ENCODE results near the gene FAXDC2. TPM values are rescaled to one million over a fixed set of nuclear protein-coding genes. Genes with fewer than 3 reads are reported as not detected.

FAXDC2 gene
- total and polyA plus RNA-seq, 10 of the 15 experiments (the other 5 are each of a cell fraction or from before 2014, with no cell fraction given), result 0.13 to 1.8 (median 0.35) TPM

DNA sequence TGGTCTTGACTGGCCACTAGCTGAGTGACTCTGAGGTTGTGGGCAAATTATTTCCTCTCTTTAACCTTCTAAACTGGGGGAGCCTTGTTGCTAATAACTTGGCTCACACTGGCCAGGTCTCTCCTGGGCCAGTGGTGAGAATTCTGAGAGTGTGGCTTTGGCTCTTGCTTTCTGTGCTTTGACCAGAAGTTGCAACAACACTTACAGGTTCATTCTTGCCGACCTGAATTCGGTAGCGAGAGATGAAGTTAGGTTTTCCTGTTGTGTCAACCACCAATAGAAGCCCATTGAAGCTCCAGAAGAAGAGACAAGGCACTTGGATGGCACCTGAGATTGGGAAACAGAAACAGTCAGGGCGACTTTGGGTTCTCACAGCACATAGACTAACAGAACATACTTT, 19.8 kb downstream of the FAXDC2 start (continued):
- TF ChIP-seq, protein P1, sequence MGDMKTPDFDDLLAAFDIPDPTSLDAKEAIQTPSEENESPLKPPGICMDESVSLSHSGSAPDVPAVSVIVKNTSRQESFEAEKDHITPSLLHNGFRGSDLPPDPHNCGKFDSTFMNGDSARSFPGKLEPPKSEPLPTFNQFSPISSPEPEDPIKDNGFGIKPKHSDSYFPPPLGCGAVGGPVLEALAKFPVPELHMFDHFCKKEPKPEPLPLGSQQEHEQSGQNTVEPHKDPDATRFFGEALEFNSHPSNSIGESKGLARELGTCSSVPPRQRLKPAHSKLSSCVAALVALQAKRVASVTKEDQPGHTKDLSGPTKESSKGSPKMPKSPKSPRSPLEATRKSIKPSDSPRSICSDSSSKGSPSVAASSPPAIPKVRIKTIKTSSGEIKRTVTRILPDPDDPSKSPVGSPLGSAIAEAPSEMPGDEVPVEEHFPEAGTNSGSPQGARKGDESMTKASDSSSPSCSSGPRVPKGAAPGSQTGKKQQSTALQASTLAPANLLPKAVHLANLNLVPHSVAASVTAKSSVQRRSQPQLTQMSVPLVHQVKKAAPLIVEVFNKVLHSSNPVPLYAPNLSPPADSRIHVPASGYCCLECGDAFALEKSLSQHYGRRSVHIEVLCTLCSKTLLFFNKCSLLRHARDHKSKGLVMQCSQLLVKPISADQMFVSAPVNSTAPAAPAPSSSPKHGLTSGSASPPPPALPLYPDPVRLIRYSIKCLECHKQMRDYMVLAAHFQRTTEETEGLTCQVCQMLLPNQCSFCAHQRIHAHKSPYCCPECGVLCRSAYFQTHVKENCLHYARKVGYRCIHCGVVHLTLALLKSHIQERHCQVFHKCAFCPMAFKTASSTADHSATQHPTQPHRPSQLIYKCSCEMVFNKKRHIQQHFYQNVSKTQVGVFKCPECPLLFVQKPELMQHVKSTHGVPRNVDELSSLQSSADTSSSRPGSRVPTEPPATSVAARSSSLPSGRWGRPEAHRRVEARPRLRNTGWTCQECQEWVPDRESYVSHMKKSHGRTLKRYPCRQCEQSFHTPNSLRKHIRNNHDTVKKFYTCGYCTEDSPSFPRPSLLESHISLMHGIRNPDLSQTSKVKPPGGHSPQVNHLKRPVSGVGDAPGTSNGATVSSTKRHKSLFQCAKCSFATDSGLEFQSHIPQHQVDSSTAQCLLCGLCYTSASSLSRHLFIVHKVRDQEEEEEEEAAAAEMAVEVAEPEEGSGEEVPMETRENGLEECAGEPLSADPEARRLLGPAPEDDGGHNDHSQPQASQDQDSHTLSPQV (IDR thresholded peaks at IDR 0.05), result no peak
- TF ChIP-seq EGR1 (IDR thresholded peaks at IDR 0.05; ENCODE audit: borderline replicate concordance in 1 of 2, low read depth in 2 of 2, low read length in 2 of 2) (no peak), TCF12 (IDR thresholded peaks at IDR 0.05; ENCODE audit: low read depth, low read length) (no peak), ZBED1 (IDR thresholded peaks at IDR 0.05; ENCODE audit: borderline replicate concordance) (no peak)
- TF ChIP-seq, protein P2, sequence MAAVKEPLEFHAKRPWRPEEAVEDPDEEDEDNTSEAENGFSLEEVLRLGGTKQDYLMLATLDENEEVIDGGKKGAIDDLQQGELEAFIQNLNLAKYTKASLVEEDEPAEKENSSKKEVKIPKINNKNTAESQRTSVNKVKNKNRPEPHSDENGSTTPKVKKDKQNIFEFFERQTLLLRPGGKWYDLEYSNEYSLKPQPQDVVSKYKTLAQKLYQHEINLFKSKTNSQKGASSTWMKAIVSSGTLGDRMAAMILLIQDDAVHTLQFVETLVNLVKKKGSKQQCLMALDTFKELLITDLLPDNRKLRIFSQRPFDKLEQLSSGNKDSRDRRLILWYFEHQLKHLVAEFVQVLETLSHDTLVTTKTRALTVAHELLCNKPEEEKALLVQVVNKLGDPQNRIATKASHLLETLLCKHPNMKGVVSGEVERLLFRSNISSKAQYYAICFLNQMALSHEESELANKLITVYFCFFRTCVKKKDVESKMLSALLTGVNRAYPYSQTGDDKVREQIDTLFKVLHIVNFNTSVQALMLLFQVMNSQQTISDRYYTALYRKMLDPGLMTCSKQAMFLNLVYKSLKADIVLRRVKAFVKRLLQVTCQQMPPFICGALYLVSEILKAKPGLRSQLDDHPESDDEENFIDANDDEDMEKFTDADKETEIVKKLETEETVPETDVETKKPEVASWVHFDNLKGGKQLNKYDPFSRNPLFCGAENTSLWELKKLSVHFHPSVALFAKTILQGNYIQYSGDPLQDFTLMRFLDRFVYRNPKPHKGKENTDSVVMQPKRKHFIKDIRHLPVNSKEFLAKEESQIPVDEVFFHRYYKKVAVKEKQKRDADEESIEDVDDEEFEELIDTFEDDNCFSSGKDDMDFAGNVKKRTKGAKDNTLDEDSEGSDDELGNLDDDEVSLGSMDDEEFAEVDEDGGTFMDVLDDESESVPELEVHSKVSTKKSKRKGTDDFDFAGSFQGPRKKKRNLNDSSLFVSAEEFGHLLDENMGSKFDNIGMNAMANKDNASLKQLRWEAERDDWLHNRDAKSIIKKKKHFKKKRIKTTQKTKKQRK (IDR thresholded peaks at IDR 0.05; ENCODE audit: low read depth, low read length), result no peak
